OCI-LY7 (cell line): ENCODE results near the gene IL32. TPM values are rescaled to one million over a fixed set of nuclear protein-coding genes. Genes with fewer than 3 reads are reported as not detected.

ENCODE experiments used
- BruUV-seq: library from RNA; stranded (reverse); fragments of 400-500 nt; replicated peaks from 2 replicates; lab custom pipeline; 2021; lab: Mats Ljungman, UMichigan
- CTCF ChIA-PET: fragments of 300-600 bp; sonication (Branson Sonifier 250); formaldehyde crosslinking; loops from one replicate; lab custom pipeline; 2022; ENCODE audit warnings: antibody characterized with exemption; ENCODE audit not compliant: unreplicated experiment; lab: Charles Lee
- POLR2A ChIA-PET: fragments of 300-600 bp; sonication (Branson Sonifier 250); formaldehyde crosslinking; loops from one replicate; lab custom pipeline; 2022; ENCODE audit warnings: antibody characterized with exemption; lab: Charles Lee
- DNase-seq: peaks from one replicate; pipeline ENCODE4 v3.0.0-alpha.2; 2015; ENCODE audit warnings: low spot score
- H2AFZ ChIP-seq: fragments of 200-600 bp; sonication (generic), shearing (Covaris generic); 2 replicates; pipeline ENCODE4 v1.6.1; 2014; ENCODE audit warnings: mild to moderate bottlenecking, antibody characterized with exemption, low read length, moderate library complexity
- H3K27ac ChIP-seq: fragments of 200-600 bp; sonication (generic); 2 replicates; pipeline ENCODE4 v1.5.1; 2014; ENCODE audit warnings: mixed run types, low read depth, mild to moderate bottlenecking, moderate library complexity, low read length, inconsistent platforms; ENCODE audit not compliant: poor library complexity, severe bottlenecking
- H3K36me3 ChIP-seq: fragments of 200-600 bp; sonication (generic); 2 replicates; pipeline ENCODE4 v1.6.1; 2014; ENCODE audit warnings: mild to moderate bottlenecking, antibody characterized with exemption, low read length, moderate library complexity, mixed read lengths; ENCODE audit not compliant: insufficient read depth
- H3K4me1 ChIP-seq: fragments of 200-600 bp; sonication (generic); 2 replicates; pipeline ENCODE4 v1.5.1; 2014; ENCODE audit warnings: mild to moderate bottlenecking, low read length; ENCODE audit not compliant: insufficient read depth, poor library complexity, severe bottlenecking
- H3K4me2 ChIP-seq: fragments of 200-600 bp; sonication (generic); 2 replicates; pipeline ENCODE4 v1.6.1; 2014; ENCODE audit warnings: mild to moderate bottlenecking, low read length
- H3K4me3 ChIP-seq: fragments of 200-600 bp; sonication (generic); 2 replicates; pipeline ENCODE4 v1.5.1; 2014; ENCODE audit warnings: mild to moderate bottlenecking, low read depth, low read length; ENCODE audit not compliant: poor library complexity, severe bottlenecking
- H3K79me2 ChIP-seq: fragments of 200-600 bp; sonication (generic); 2 replicates; pipeline ENCODE4 v1.6.1; 2016; ENCODE audit warnings: low read depth, mild to moderate bottlenecking, low read length, moderate library complexity, mixed read lengths; ENCODE audit not compliant: insufficient read depth
- H3K9me2 ChIP-seq: fragments of 200-600 bp; sonication (generic); 2 replicates; pipeline ENCODE4 v1.6.1; 2016; ENCODE audit warnings: mild to moderate bottlenecking, low read length, mixed read lengths; ENCODE audit not compliant: insufficient read depth
- H3K9me3 ChIP-seq: fragments of 200-600 bp; sonication (generic); 2 replicates; pipeline ENCODE4 v1.6.1; 2014; ENCODE audit warnings: mild to moderate bottlenecking, mixed run types, low read length, mixed read lengths
- H4K20me1 ChIP-seq: fragments of 200-600 bp; sonication (generic); 2 replicates; pipeline ENCODE4 v1.6.1; 2014; ENCODE audit warnings: mild to moderate bottlenecking, antibody characterized with exemption, low read length, moderate library complexity, mixed read lengths; ENCODE audit not compliant: insufficient read depth
- EZH2phosphoT487 ChIP-seq: fragments of 200-600 bp; sonication (generic); IDR thresholded peaks from 2 replicates; pipeline ENCODE4 v1.6.1; 2018; ENCODE audit warnings: low read depth, borderline replicate concordance, mild to moderate bottlenecking, mixed run types, antibody characterized with exemption, low read length, moderate library complexity, mixed read lengths
- intact Hi-C: fragments of 100-400 bp; cut with micrococcal nuclease; formaldehyde crosslinking; loops from one replicate; pipeline ENCODE4 v1.10.0; 2022; ENCODE audit not compliant: unreplicated experiment
- total RNA-seq, 2 experiments: library from RNA; depleted of rRNA in 1 of 2; stranded (reverse); fragments of >200 nt in 1 of 2; shearing (Covaris generic) in 1 of 2; gene quantifications; 2 replicates each; pipeline ENCODE4 v1.2.3, GENCODE V29; 2014 to 2022
- TF ChIP-seq, protein P1 (sequence below): fragments of 200-600 bp; sonication (generic); conservative IDR thresholded peaks from 2 replicates; pipeline ENCODE4 v1.5.1; 2014; ENCODE audit warnings: mild to moderate bottlenecking, antibody characterized with exemption, low read length, moderate library complexity, mixed read lengths

The IL32 gene
- total RNA-seq, 2 experiments from 2014 or later = not detected

DNA sequence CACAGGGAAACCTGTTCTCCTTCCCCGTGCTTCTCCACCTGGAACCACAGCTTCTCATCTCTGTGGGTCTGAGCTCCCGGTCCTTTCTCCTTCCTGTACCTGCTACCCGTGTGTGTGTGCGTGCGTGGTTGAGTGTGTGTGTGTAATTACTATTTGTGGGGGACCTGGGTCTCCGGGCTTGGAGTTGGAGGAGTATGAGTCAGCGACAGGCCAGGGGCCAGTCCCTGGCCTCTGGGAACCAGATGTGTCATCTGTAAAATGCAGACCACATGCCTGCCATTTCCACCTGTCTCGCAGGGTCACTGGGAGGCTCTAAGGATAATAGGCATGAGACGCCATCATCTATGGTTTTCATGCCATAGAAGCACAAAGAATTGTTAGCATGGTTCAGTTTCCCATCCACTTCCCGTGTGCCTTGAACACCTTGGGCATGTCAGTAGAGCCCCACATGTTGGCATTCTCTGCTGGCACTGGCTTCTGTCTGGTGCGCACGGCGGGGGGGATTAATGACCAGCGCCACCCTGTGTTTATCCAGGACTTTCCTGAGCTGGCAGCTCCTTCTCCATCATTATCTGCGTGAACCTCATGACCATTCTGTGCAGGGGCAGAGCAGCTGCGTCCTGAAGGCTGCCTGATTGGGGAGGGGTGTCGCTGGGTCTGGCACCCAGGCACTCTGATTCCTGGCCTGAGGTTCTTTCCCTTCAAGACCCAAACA, 48.5 kb downstream of the IL32 start:
- H3K27ac ChIP-seq = no peak overlapping the region

DNA sequence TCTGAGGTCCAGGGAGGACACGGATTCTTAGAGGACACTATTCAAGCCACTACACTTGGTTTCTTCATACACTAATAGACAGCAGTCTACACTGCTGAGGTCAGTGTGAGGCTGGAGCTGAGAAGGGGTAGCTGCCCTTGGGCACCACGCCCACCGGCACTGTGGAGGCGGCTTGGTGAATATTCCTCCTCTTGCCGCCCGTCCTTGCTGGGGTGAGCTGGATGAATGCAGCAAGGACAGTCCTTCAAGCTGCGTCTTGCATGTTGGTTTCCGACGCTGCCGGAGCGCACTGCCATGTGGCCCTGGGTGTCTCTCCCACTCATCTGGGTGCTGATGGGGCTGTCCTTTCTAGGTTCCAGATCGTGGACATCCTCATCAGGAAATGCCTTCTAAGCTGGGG, 49.6 kb downstream of the IL32 start:
- no peaks in the 10 kb centered on the region for H3K9me3 ChIP-seq
- DNase-seq = no peak
- H3K27ac ChIP-seq = no peak overlapping the region
- no peaks in the 10 kb centered on the region for H3K4me1 ChIP-seq
- no peak overlapping the region for H2AFZ ChIP-seq
- no TSS peak for BruUV-seq
- CTCF ChIA-PET = no interaction called here
- H3K4me2 ChIP-seq = no peak overlapping the region
- intact Hi-C loops = no loop called here
- no peaks in the 10 kb centered on the region for H3K79me2 ChIP-seq
- POLR2A ChIA-PET = no interaction called here
- H3K4me3 ChIP-seq = no peak overlapping the region
- no peaks in the 10 kb centered on the region for H3K36me3 ChIP-seq
- no peaks in the 10 kb centered on the region for H3K9me2 ChIP-seq
- TF ChIP-seq, protein P1, sequence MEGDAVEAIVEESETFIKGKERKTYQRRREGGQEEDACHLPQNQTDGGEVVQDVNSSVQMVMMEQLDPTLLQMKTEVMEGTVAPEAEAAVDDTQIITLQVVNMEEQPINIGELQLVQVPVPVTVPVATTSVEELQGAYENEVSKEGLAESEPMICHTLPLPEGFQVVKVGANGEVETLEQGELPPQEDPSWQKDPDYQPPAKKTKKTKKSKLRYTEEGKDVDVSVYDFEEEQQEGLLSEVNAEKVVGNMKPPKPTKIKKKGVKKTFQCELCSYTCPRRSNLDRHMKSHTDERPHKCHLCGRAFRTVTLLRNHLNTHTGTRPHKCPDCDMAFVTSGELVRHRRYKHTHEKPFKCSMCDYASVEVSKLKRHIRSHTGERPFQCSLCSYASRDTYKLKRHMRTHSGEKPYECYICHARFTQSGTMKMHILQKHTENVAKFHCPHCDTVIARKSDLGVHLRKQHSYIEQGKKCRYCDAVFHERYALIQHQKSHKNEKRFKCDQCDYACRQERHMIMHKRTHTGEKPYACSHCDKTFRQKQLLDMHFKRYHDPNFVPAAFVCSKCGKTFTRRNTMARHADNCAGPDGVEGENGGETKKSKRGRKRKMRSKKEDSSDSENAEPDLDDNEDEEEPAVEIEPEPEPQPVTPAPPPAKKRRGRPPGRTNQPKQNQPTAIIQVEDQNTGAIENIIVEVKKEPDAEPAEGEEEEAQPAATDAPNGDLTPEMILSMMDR = no peak
- no peak for TF ChIP-seq EZH2phosphoT487
- H4K20me1 ChIP-seq = no peaks in the 10 kb centered on the region

More for the DNA sequence above, 48.5 kb downstream of the IL32 start:
- no peaks in the 10 kb centered on the region for H4K20me1 ChIP-seq
- H3K4me3 ChIP-seq = no peak overlapping the region
- no peaks in the 10 kb centered on the region for H3K36me3 ChIP-seq
- H2AFZ ChIP-seq = no peak overlapping the region
- BruUV-seq = no TSS peak
- no peaks in the 10 kb centered on the region for H3K9me2 ChIP-seq
- H3K4me2 ChIP-seq = no peak overlapping the region
- POLR2A ChIA-PET = no interaction called here
- TF ChIP-seq, protein P1 = peak; percentile 35; the same call in 1 of the 2 replicates
- no peak for TF ChIP-seq EZH2phosphoT487
- CTCF ChIA-PET = no interaction called here
- no peaks in the 10 kb centered on the region for H3K9me3 ChIP-seq
- DNase-seq = no peak
- H3K4me1 ChIP-seq = no peaks in the 10 kb centered on the region
- H3K79me2 ChIP-seq = no peaks in the 10 kb centered on the region
- intact Hi-C loops = no loop called here

DNA sequence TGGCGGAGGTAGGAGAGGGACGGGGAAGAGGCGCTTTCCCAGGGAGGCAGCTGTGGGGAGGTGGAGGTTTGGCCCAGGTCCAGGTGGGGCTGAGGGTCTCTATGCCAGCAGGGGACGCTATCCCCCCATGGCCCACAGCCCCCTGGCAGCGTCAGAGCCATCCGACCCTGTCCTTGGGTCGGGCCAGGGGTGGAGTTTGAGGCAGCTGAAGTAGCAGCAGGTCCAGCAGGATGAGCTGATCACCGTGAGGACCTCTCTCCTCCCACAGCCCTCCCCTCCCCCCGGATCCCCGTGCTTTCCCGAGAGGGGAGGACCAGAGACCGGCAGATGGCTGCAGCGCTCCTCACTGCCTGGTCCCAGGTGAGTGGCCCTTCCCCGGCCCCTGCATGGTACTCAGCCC, 50.1 kb downstream of the IL32 start:
- Histone ChIP-seq H4K20me1 (no peaks in the 10 kb centered on the region), H3K27ac (no peak overlapping the region), H3K4me3 (no peak overlapping the region), H3K36me3 (no peaks in the 10 kb centered on the region), H2AFZ (no peak overlapping the region), H3K4me1 (no peaks in the 10 kb centered on the region), H3K4me2 (no peak overlapping the region), H3K9me3 (no peaks in the 10 kb centered on the region), H3K79me2 (no peaks in the 10 kb centered on the region), H3K9me2 (no peaks in the 10 kb centered on the region)
- DNase-seq = no peak
- intact Hi-C loops = no loop called here
- POLR2A ChIA-PET = no interaction called here
- no peak for TF ChIP-seq EZH2phosphoT487
- TF ChIP-seq, protein P1 = peak; percentile 53
- CTCF ChIA-PET = no interaction called here
- BruUV-seq = no TSS peak
